Coronary artery (tissue), 2 donors: Measurements from ENCODE around the gene RTN4IP1.
"Not testable (repeated sequence)": the region's sequence is repeated elsewhere in the genome, so short reads cannot be mapped to it uniquely, and the experiment has no call there.

Experiments used
- DNase-seq: peaks from one replicate; pipeline ENCODE4 v3.0.0-alpha.2; 2017; ENCODE audit warnings: low spot score
- H3K27ac ChIP-seq, 2 donors: fragments of 200-600 bp; sonication (generic); one replicate each; pipeline ENCODE4 v1.5.1; 2016 to 2019
- H3K4me3 ChIP-seq: fragments of 200-600 bp; sonication (generic); 2 replicates; pipeline ENCODE4 v1.5.1; 2016; ENCODE audit warnings: mild to moderate bottlenecking, moderate library complexity
- TF ChIP-seq, protein P1 (sequence below): fragments of 200-600 bp; sonication (generic); IDR thresholded peaks from one replicate; pipeline ENCODE4 v1.5.1; 2019; ENCODE audit warnings: antibody characterized with exemption

The RTN4IP1 gene

DNA sequence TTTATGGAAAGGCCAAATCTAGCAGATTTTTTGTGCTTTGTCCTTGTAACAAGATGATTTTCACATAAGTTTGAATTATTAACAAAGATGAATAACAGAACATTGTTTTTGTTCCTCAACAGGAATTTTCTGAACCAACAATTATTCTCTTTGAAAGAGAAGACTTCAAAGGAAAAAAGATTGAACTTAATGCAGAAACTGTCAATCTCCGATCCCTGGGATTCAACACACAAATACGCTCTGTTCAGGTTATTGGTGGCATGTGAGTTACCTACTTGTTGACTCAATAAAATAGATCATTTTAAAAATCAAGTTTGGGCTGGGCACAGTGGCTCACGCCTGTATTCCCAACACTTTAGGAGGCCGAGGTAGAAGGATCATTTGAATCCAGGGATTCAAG lies 70.9 kb downstream of the RTN4IP1 start:
- DNase-seq = no peak
- Histone ChIP-seq H3K27ac (no peak overlapping the region), H3K4me3 (no peak overlapping the region)
- TF ChIP-seq, protein P1, sequence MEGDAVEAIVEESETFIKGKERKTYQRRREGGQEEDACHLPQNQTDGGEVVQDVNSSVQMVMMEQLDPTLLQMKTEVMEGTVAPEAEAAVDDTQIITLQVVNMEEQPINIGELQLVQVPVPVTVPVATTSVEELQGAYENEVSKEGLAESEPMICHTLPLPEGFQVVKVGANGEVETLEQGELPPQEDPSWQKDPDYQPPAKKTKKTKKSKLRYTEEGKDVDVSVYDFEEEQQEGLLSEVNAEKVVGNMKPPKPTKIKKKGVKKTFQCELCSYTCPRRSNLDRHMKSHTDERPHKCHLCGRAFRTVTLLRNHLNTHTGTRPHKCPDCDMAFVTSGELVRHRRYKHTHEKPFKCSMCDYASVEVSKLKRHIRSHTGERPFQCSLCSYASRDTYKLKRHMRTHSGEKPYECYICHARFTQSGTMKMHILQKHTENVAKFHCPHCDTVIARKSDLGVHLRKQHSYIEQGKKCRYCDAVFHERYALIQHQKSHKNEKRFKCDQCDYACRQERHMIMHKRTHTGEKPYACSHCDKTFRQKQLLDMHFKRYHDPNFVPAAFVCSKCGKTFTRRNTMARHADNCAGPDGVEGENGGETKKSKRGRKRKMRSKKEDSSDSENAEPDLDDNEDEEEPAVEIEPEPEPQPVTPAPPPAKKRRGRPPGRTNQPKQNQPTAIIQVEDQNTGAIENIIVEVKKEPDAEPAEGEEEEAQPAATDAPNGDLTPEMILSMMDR = no peak

DNA sequence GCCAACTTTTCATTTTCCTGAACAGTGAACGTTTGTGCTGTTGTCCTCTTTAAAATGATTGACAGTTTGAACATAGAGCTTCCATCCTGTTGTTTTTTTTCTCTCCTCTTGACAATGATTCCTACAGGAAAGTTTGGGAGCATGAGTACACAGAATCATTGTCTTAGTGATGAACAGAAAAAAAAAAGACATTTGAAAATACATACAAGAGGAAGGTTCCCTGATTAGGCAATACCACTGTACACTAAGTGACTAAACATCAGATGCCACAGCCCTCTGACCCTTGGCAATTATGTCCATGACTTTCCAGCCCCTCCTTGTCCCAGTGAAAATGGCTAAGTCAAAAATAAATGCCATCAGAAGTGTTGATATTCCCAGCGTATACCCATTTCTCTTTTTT lies 71.5 kb downstream of the RTN4IP1 start:
- TF ChIP-seq, protein P1 = no peak
- DNase-seq = no peak
- Histone ChIP-seq H3K27ac (no peak overlapping the region), H3K4me3 (no peak overlapping the region)

DNA sequence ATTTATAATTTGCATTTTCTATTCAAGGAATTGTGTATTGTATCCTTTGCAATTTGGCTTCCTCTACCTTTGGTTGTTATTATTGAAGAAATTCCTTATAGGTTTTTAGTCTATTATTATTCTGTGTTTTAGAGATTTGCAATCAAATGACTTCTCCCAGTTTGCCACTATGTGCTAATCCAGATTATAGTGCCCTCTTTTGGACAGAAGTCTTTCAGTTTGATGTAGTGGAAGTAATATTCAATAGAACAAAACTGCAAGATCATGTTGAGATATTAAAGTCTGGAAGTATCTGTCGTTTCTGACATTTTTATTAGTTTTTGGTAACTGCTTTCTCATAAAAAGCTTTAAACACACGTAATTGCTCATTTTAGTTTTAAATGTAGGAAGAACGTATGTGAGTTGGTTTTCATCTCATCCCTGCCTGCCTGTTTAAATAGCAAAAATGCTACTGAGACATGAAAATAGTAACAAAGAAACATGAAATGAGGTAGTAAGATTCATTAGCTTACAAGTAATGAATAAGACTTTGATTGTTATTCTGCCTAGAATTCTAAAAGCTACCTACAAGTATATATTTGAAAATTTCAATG lies 72.8 kb downstream of the RTN4IP1 start:
- DNase-seq = no peak

DNA sequence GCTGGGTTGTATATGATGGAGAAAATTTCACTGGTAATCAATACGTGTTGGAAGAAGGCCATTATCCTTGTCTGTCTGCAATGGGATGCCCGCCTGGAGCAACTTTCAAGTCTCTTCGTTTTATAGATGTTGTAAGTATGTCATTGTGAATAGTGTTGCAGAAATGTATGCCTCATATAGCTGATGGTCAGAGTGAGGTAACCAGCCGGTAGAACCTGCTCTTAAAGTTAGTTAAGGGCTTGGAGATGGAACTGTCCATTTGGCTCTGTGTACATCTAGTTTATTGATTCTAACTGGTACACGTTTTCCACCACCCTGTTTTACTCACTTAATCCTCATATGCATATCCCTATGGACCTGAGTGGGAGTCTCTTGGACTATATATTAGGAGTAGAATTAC lies 73.5 kb downstream of the RTN4IP1 start:
- TF ChIP-seq, protein P1 = no peak
- Histone ChIP-seq H3K4me3 (no peak overlapping the region), H3K27ac (no peak overlapping the region)
- no peak for DNase-seq

More for the DNA sequence above, 72.8 kb downstream of the RTN4IP1 start:
- no peak overlapping the region for H3K27ac ChIP-seq
- H3K4me3 ChIP-seq = no peak overlapping the region
- TF ChIP-seq, protein P1 = no peak

DNA sequence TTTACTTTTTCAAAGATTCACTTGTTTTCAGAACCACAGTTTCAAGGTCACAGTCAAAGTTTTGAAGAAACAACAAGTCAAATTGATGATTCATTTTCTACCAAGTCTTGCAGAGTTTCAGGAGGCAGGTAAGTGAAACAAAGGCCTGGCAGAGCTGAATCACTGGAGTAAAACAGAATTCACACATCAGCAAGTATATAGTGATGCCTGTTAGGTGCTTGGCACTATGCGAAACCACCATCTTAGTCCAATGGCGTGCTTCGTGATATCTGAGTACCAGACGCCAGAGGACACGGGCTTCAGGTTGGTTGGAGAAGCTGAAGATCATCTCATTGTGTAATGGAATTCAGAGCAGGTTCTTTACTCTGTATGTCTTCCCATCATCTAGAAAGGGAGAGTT lies 75.9 kb downstream of the RTN4IP1 start:
- no peak overlapping the region for H3K27ac ChIP-seq
- no peak overlapping the region for H3K4me3 ChIP-seq
- no peak for DNase-seq
- TF ChIP-seq, protein P1 = no peak

DNA sequence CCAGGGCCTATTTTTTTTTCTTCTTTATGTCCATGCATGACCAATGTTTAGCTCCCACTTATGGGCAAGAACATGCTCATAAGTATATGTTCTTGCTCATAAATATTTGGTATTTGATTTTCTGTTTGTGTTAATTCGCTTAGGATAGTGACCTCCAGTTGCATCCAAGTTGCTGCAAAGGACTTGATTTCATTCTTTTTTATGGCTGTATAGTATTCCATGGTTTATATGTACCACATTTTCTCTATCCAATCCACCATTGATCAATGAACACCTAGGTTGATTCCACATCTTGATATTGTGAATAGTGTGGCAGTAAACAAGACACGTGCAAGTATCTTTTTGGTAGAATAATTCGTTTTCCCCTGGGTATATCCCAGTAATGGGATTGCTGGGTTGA lies 78.1 kb downstream of the RTN4IP1 start:
- H3K27ac ChIP-seq = no peak overlapping the region
- TF ChIP-seq, protein P1 = no peak
- DNase-seq = no peak
- H3K4me3 ChIP-seq = no peak overlapping the region

DNA sequence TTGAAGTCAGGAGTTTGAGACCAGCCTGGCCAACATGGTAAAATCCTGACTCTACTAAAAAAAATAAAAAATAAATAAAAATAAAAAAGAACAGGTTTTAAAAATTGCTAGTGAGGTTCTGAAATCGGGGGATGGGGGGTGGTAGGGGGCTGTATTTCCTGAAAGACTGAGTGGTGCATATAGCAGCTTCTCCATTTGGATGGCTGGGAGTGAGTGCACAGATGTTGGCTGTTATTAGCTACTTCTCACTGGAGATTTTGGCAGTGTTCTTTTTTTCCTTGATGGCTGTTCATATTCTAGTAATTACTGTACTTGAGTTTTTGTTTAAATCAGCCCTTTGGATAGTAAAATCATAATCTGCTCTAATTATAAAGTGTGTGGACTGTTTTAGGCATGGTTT lies 79.8 kb downstream of the RTN4IP1 start:
- Histone ChIP-seq H3K27ac (no peak overlapping the region), H3K4me3 (no peak overlapping the region)
- TF ChIP-seq, protein P1 = no peak
- no peak for DNase-seq

DNA sequence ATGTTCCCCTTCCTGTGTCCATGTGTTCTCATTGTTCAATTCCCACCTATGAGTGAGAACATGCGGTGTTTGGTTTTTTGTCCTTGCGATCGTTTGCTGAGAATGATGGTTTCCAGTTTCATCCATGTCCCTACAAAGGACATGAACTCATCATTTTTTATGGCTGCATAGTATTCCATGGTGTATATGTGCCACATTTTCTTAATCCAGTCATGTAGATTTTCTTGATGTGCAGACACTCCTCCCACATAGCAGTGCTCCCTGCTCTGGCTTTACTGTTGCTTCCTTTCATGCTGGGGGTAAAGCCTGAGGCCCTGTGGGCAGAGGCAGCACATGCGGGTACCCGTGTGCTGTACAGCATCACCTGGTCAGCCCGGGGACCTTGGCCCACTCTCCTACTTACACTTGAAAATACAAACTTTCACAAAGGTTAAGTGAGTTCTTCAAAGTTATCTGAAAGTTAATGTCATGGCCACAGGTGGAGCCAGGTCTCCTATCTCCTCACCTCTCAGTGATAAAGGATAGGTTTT lies 80.3 kb downstream of the RTN4IP1 start:
- H3K4me3 ChIP-seq, DNase-seq, H3K27ac ChIP-seq: not testable (repeated sequence)
